Activated naive CD4-positive, alpha-beta T cell treated with anti-CD3 and anti-CD28 coated beads, Interleukin-2, amount 10 ng/mL, durations not matched to agents 7 days and 5 days (primary cell): ENCODE data around the gene UPK3BL2.
"Not testable (repeated sequence)": the region's sequence is repeated elsewhere in the genome, so short reads cannot be mapped to it uniquely, and the experiment has no call there.

Experiments used
- CTCF ChIA-PET: fragments of 350-600 bp; sonication (Branson Sonifier 250); formaldehyde crosslinking; loops from one replicate; lab custom pipeline; 2021; ENCODE audit warnings: antibody characterized with exemption; lab: Charles Lee
- DNase-seq: peaks from one replicate; pipeline ENCODE4 v3.0.0-alpha.2; 2020
- H3K27ac Mint-ChIP-seq: one replicate; pipeline ENCODE4 v1.8.0; 2021; ENCODE audit warnings: mild to moderate bottlenecking, moderate library complexity, mixed read lengths
- H3K27me3 Mint-ChIP-seq: one replicate; pipeline ENCODE4 v1.8.0; 2021; ENCODE audit warnings: mild to moderate bottlenecking, mixed read lengths
- H3K36me3 Mint-ChIP-seq: one replicate; pipeline ENCODE4 v1.8.0; 2021; ENCODE audit warnings: mixed read lengths
- H3K4me1 Mint-ChIP-seq: one replicate; pipeline ENCODE4 v1.8.0; 2021; ENCODE audit warnings: mixed read lengths
- H3K4me3 Mint-ChIP-seq: one replicate; pipeline ENCODE4 v1.8.0; 2021; ENCODE audit warnings: mild to moderate bottlenecking, moderate library complexity, mixed read lengths
- H3K9me3 Mint-ChIP-seq: one replicate; pipeline ENCODE4 v1.8.0; 2021; ENCODE audit warnings: mixed read lengths

Gene UPK3BL2

GRCh38 chr7:102490529-102491075 is 52.9 kb downstream of the UPK3BL2 start:
- H3K27me3 Mint-ChIP-seq, H3K4me3 Mint-ChIP-seq, CTCF ChIA-PET, H3K4me1 Mint-ChIP-seq, H3K27ac Mint-ChIP-seq, H3K9me3 Mint-ChIP-seq, H3K36me3 Mint-ChIP-seq: not testable (repeated sequence)
- peak; percentile 55 for DNase-seq
